Measurements from ENCODE around the gene FOSL1. TPM values are rescaled to one million over a fixed set of nuclear protein-coding genes. Genes with fewer than 3 reads are reported as not detected.

The FOSL1 gene
- total and polyA plus RNA-seq, 2 donors (not counting 3 experiments of a cell fraction or from before 2014, with no cell fraction given) = 18.1 to 53.8 TPM

DNA sequence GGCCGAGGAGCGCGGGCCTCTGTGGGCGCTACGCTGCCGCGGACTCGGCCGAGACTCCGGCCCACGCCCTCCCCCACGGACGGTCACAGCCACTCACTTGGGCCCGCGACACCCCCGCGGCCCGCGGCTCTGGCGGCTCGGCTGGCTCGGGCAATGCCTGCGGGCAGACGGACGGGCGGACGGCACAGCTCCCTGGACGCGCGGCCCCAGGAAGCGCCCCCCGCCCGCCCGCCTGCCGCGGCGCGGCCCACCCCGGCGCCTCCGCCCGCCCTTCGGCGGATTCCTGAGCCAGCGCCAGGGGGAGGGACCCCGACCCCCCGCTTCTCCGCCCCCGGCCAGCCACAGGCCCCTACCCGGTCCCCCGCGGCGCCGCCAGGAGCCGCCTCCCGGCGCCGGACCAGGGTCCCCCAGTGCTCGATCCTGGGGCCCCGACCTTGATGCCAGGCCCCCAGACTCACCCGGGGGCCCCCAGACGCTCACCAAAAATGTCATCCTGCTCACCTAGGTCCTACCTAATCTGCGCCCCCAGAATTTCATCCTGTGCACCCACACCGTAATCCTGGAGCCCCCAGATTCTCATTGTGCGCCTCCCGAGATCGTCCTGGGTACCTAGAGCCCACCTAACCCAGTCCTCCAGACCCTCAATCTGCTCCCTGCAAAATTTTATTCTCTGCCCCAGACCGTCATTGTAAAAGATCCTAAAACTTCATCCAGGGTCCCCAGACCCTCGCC lies 27.4 kb downstream of the FOSL1 start, which contains the start of gene EFEMP2:
Gene EFEMP2 (minus strand): TSS at position 215 of the 732 bp plus-strand sequence. CDS start 446 bp downstream, outside the sequence.
- H2AFZ ChIP-seq (ENCODE audit: low read depth, low read length) = peak within 1 kb of the TSS; percentile 62
- H3K9ac ChIP-seq (replicated peaks; ENCODE audit: extremely low read depth, insufficient read depth, low read length) = peak within 1 kb of the TSS; percentile 66
- CTCF ChIA-PET = interaction anchor here (1.3 to 7.1 kb wide), 6 partner anchors 12 to 93 kb away, joined by 4 to 73 read pairs (median 10); partner anchors contain the start of genes AP5B1, CCDC85B, CFL1 and FIBP
- no peak for TF ChIP-seq EZH2 (IDR thresholded peaks at IDR 0.05; ENCODE audit: borderline replicate concordance, low read depth, low read length, severe bottlenecking)
- TF ChIP-seq, protein P1, sequence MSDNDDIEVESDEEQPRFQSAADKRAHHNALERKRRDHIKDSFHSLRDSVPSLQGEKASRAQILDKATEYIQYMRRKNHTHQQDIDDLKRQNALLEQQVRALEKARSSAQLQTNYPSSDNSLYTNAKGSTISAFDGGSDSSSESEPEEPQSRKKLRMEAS (IDR thresholded peaks at IDR 0.05; ENCODE audit: insufficient read depth, insufficient read length) = no peak
- TF ChIP-seq, protein P2, sequence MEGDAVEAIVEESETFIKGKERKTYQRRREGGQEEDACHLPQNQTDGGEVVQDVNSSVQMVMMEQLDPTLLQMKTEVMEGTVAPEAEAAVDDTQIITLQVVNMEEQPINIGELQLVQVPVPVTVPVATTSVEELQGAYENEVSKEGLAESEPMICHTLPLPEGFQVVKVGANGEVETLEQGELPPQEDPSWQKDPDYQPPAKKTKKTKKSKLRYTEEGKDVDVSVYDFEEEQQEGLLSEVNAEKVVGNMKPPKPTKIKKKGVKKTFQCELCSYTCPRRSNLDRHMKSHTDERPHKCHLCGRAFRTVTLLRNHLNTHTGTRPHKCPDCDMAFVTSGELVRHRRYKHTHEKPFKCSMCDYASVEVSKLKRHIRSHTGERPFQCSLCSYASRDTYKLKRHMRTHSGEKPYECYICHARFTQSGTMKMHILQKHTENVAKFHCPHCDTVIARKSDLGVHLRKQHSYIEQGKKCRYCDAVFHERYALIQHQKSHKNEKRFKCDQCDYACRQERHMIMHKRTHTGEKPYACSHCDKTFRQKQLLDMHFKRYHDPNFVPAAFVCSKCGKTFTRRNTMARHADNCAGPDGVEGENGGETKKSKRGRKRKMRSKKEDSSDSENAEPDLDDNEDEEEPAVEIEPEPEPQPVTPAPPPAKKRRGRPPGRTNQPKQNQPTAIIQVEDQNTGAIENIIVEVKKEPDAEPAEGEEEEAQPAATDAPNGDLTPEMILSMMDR (IDR thresholded peaks at IDR 0.05; ENCODE audit: extremely low read depth in 1 of 2, insufficient read depth in 1 of 2, low read depth in 1 of 2, low read length in 2 of 2) = no peak
- no peaks in the 10 kb centered on the region for H3K9me3 ChIP-seq (replicated peaks; ENCODE audit: control insufficient read depth, insufficient read depth, low read length)
- H3K27ac ChIP-seq (ENCODE audit: insufficient read depth, low read depth, low read length) = peak within 1 kb of the TSS; percentile 52
- BruUV-seq (replicated peaks) = no TSS peak
- peak within 1 kb of the TSS; percentile 42 to 55 (median 47) for H3K4me3 ChIP-seq (replicated peaks in 1 of 3; ENCODE audit: insufficient read depth in 1 of 3, low read depth in 1 of 3, low read length in 3 of 3)
- no peaks in the 10 kb centered on the region for H4K20me1 ChIP-seq (replicated peaks; ENCODE audit: control insufficient read depth, extremely low read depth, insufficient read depth, low read length)
- FAIRE-seq = no peak
- POLR2A ChIA-PET = interaction anchor here (1.9 kb wide), 1 partner anchor 12 kb away, joined by 19 read pairs; the partner anchor contains the start of gene MUS81
- H3K27me3 ChIP-seq (ENCODE audit: control insufficient read depth in 2 of 2, insufficient read depth in 2 of 2, low read length in 2 of 2) = no peaks in the 10 kb centered on the region
- H3K36me3 ChIP-seq (ENCODE audit: control insufficient read depth in 2 of 2, extremely low read depth in 1 of 2, insufficient read depth in 2 of 2, low read length in 2 of 2) = peaks cover 0 to 13% of the 10 kb centered on the region in 2 experiments
- intact Hi-C loops (cut with micrococcal nuclease) (loop anchor here (1.0 to 2.0 kb wide), 2 partner anchors 12 to 16 kb away; partner anchors contain the start of genes FIBP and MUS81), dilution Hi-C loops (cut with MboI; ENCODE audit: extremely low pct_ligation_motif_present, low sequenced_read_pairs) (no loop called here)
- peaks cover 17% of the 10 kb centered on the region for H3K4me1 ChIP-seq (ENCODE audit: control insufficient read depth, extremely low read depth, insufficient read depth, low read length)
- no peak for DNase-seq (ENCODE audit: low read depth, low spot score)
- H3K4me2 ChIP-seq (ENCODE audit: insufficient read depth, low read length) = peak within 1 kb of the TSS; percentile 81
- peaks cover 2% of the 10 kb centered on the region for H3K79me2 ChIP-seq (ENCODE audit: control insufficient read depth, insufficient read depth, low read length)
- H3K9me1 ChIP-seq (replicated peaks; ENCODE audit: control insufficient read depth, extremely low read depth, insufficient read depth, low read length) = no peaks in the 10 kb centered on the region

All from endothelial cell of umbilical vein (primary cell).